ENCODE measurements around the gene EFTUD2. TPM values are rescaled to one million over a fixed set of nuclear protein-coding genes. Genes with fewer than 3 reads are reported as not detected.

The EFTUD2 gene
- total RNA-seq, 1 experiment from 2014 or later, result 162 TPM

DNA sequence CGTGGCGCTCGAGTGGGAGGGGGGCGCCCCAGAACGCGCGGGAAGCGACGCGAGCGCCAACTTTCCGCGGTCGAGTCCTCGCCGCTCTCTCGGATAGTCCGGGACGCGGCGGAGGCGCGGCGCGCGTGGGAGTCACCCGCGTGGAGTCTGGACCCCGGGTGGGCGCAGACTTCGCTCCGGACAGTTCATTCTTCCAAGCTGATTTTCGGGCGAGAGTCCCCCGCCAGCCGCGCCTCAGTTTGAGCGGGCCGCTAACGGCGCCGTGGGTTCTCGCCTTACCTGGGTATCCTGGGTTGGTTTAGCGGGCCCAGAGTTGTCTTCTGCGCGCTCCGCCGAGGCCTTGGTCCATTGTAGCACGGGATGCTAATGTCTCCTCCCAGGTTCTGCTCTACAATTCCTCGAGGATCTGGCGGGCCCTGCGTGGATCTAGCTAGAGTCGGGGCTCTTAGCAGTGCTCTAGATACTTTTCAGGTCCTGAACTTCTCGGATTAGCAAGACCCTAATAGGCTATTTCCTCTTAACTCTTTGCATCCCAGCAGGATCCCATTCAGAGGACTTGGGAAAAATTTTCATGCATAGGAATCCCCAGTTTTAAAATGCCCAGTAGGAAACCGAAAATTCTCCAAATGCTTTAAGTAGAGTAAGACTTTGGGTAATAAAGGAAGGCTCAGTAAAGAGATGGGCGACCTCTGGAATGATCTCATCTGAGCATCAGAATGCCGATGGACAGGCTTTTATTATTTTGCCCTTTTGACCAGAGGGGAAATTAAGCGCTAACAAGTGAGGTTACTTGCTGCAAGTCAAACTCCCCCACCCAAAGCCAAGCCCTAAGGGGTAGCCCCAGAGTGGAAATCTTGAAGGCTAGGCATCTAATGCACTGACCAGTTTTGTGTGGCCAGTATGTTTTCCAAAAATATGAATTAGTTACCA, 68.6 kb downstream of the EFTUD2 start (continued):
- TF ChIP-seq, protein P1, sequence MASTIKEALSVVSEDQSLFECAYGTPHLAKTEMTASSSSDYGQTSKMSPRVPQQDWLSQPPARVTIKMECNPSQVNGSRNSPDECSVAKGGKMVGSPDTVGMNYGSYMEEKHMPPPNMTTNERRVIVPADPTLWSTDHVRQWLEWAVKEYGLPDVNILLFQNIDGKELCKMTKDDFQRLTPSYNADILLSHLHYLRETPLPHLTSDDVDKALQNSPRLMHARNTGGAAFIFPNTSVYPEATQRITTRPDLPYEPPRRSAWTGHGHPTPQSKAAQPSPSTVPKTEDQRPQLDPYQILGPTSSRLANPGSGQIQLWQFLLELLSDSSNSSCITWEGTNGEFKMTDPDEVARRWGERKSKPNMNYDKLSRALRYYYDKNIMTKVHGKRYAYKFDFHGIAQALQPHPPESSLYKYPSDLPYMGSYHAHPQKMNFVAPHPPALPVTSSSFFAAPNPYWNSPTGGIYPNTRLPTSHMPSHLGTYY (CRISPR knock-in tag; IDR thresholded peaks at IDR 0.05), result 0 out of 2 replicates have a peak, but pooled peaks have one; percentile 56
- TF ChIP-seq IRF2 (CRISPR knock-in tag; IDR thresholded peaks at IDR 0.05; ENCODE audit: borderline replicate concordance, low read depth), result no peak

DNA sequence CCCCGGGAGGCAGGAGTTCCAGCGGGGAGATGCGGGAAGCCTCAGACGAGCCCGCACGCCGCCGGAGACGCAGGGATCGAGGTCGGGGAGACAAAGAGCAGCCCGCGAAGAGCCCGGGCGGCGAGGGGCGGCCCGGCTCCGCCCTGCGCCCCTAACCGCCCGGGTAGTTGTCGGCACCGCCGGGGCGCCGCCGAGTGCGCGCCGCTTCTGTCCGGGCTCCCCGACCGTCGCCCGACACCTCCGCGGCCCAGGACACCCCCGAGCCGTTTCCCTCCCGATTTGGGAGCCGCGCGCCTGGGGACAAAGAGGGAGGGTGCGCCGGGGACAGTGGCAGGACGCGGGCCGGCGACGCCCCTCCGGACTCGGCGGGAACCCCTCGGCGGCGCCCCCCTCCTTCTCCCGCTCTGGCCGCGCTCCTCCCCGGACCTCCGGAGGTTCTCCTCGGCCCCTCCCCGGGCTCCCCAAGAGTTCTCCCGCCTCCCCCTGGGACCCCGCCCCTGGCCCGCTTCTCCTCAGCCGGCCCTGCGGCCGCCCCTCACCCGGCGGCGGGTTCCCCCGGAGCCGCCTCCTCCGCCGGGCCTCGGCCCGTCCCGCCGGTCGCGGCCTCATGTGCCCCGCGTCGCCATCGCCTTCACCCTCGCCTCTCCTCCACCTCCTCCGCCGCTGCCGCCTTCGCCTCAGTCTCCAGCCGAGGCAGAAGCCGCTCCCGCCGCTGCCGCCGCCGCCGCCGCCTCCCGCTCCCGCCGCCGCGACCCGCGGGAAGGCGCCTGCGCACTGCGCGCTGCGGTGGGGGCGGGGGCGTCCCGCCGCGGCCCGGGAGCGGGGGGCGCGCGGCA, 69.5 kb downstream of the EFTUD2 start, which contains the start of gene GJC1:
Gene GJC1 (minus strand): TSS at position 765 of the 836 bp plus-strand sequence. CDS start 24,470 bp downstream, outside the sequence.
- Mint-ChIP-seq H3K36me3 (no peaks in the 10 kb centered on the region), H3K9me3 (no peaks in the 10 kb centered on the region), H3K4me3 (peak within 1 kb of the TSS; percentile 93), H3K4me1 (peaks cover 47% of the 10 kb centered on the region), H3K27me3 (ENCODE audit: low read depth) (peaks cover 2% of the 10 kb centered on the region), H3K27ac (peak within 1 kb of the TSS; percentile 96)
- POLR2A ChIA-PET, result interaction anchor here (0.9 kb wide), 1 partner anchor 9 kb away, joined by 3 read pairs; no protein-coding TSS in a partner anchor
- TF ChIP-seq ZNF317 (CRISPR knock-in tag; IDR thresholded peaks at IDR 0.05; ENCODE audit: borderline replicate concordance, low read depth), result no peak
- TF ChIP-seq ZNF232 (CRISPR knock-in tag; IDR thresholded peaks at IDR 0.05), result 0 out of 2 replicates have a peak, but pooled peaks have one; percentile 36
- TF ChIP-seq, protein P2, sequence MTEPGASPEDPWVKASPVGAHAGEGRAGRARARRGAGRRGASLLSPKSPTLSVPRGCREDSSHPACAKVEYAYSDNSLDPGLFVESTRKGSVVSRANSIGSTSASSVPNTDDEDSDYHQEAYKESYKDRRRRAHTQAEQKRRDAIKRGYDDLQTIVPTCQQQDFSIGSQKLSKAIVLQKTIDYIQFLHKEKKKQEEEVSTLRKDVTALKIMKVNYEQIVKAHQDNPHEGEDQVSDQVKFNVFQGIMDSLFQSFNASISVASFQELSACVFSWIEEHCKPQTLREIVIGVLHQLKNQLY (CRISPR knock-in tag; IDR thresholded peaks at IDR 0.05), result no peak
- TF ChIP-seq ESRRA (CRISPR knock-in tag; IDR thresholded peaks at IDR 0.05; ENCODE audit: borderline replicate concordance), result no peak; the same call in 1 of the 2 replicates
- 0 out of 2 replicates have a peak, but pooled peaks have one; percentile 6 for TF ChIP-seq TP53 (CRISPR knock-in tag; IDR thresholded peaks at IDR 0.05)
- TF ChIP-seq, protein P3, sequence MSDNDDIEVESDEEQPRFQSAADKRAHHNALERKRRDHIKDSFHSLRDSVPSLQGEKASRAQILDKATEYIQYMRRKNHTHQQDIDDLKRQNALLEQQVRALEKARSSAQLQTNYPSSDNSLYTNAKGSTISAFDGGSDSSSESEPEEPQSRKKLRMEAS (CRISPR knock-in tag; IDR thresholded peaks at IDR 0.05), result 0 out of 2 replicates have a peak, but pooled peaks have one; percentile 18
- TF ChIP-seq ZNF121 (CRISPR knock-in tag; IDR thresholded peaks at IDR 0.05), result no peak
- no peak for TF ChIP-seq ZSCAN18 (CRISPR knock-in tag; IDR thresholded peaks at IDR 0.05)
- 0 out of 2 replicates have a peak, but pooled peaks have one; percentile 16 for TF ChIP-seq KAT7 (CRISPR knock-in tag; IDR thresholded peaks at IDR 0.05; ENCODE audit: borderline replicate concordance)
- 0 out of 2 replicates have a peak, but pooled peaks have one; percentile 21 for TF ChIP-seq SMAD3 (CRISPR knock-in tag; IDR thresholded peaks at IDR 0.05; ENCODE audit: borderline replicate concordance)
- peak; percentile 54 for ATAC-seq
- CTCF ChIA-PET, result interaction anchor here (1.0 to 3.2 kb wide), 5 partner anchors 15 to 54 kb away, joined by 3 to 25 read pairs (median 9); no protein-coding TSS in a partner anchor
- DNase-seq (ENCODE audit: low spot score), result peak; percentile 76

DNA sequence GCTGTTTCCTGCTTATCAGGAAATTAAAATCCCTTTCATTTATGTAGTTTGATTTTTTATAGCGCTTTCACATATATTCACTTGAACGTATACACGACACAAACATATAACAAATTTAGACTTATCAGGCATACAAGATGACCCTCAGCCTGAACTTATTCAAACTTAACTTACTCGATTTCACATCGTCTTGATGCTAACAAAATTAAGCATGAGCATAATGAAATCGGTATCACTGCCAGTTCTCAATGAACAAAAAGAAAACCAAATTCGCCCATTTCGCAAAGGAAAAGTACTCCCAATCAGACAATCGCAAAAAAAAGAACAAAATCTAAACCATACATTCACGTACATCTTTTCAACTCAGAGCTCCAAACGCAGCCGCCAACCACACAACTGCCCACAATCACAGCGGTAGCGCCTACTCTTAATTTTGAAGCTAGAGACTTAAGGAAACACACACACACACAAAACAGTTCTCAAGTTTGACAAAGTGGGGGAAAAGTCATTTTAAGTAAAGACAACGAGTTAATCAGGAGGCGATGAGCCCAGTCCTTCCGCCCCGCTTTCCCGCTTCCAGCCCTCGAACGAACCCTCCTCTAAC, 70.2 kb downstream of the EFTUD2 start:
- ChIA-PET POLR2A (interaction anchor here (0.6 to 0.9 kb wide), 2 partner anchors 9 to 63 kb away, joined by 3 to 4 read pairs; no protein-coding TSS in a partner anchor), CTCF (interaction anchor here (1.0 to 1.3 kb wide), 3 partner anchors 50 to 53 kb away, joined by 3 to 9 read pairs (median 4); no protein-coding TSS in a partner anchor)
- ATAC-seq, result no peak
- peak overlapping the region; percentile 93 for H3K4me3 Mint-ChIP-seq
- TF ChIP-seq E2F1 (CRISPR knock-in tag; IDR thresholded peaks at IDR 0.05) (no peak), FOXP1 (CRISPR knock-in tag; IDR thresholded peaks at IDR 0.05; ENCODE audit: borderline replicate concordance) (no peak)
- TF ChIP-seq, protein P3 (CRISPR knock-in tag; IDR thresholded peaks at IDR 0.05), result peak; percentile 36
- H3K36me3 Mint-ChIP-seq, result no peaks in the 10 kb centered on the region
- peaks cover 47% of the 10 kb centered on the region for H3K4me1 Mint-ChIP-seq
- H3K9me3 Mint-ChIP-seq, result no peaks in the 10 kb centered on the region
- peak overlapping the region; percentile 58 for H3K27ac Mint-ChIP-seq
- no peak for DNase-seq (ENCODE audit: low spot score)
- no peaks in the 10 kb centered on the region for H3K27me3 Mint-ChIP-seq (ENCODE audit: low read depth)

Measured in WTC11 (cell line).